ENCODE data around the gene SPATA6.
"Not testable (repeated sequence)": the region's sequence is repeated elsewhere in the genome, so short reads cannot be mapped to it uniquely, and the experiment has no call there.

Gene SPATA6

DNA sequence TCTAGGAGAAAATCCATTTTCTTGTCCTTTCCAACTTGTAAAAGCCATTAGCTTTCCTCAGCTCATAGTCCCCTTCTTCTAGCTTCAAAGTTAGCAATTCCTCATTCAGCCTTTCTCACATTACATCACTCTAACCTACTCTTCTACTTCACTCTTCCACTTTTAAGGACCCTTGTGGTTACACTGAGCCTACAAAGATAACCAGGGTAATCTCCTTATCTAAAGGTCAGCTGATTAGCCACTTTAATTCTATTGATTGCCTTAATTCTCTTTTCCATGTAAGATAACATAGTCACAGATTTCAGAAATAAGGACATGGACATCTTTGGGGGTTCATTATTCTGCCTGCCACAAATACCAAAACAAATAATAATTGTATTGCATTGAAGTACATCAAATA, 8.5 kb upstream of the SPATA6 start:
- TF ChIP-seq, protein P1, sequence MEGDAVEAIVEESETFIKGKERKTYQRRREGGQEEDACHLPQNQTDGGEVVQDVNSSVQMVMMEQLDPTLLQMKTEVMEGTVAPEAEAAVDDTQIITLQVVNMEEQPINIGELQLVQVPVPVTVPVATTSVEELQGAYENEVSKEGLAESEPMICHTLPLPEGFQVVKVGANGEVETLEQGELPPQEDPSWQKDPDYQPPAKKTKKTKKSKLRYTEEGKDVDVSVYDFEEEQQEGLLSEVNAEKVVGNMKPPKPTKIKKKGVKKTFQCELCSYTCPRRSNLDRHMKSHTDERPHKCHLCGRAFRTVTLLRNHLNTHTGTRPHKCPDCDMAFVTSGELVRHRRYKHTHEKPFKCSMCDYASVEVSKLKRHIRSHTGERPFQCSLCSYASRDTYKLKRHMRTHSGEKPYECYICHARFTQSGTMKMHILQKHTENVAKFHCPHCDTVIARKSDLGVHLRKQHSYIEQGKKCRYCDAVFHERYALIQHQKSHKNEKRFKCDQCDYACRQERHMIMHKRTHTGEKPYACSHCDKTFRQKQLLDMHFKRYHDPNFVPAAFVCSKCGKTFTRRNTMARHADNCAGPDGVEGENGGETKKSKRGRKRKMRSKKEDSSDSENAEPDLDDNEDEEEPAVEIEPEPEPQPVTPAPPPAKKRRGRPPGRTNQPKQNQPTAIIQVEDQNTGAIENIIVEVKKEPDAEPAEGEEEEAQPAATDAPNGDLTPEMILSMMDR (IDR thresholded peaks at IDR 0.05; ENCODE audit: extremely low read depth, insufficient read depth, missing control alignments), result no peak

GRCh38 chr1:48480023-48480422, 8.0 kb upstream of the SPATA6 start:
- DNase-seq (ENCODE audit: low spot score); in situ Hi-C loops (cut with MboI; ENCODE audit: low pct_unique_long_range_greater_than_20kb, low sequenced_read_pairs, unreplicated experiment): not testable (repeated sequence)

More for the DNA sequence above, 8.5 kb upstream of the SPATA6 start:
- in situ Hi-C loops (cut with MboI; ENCODE audit: low pct_unique_long_range_greater_than_20kb, low sequenced_read_pairs, unreplicated experiment), result no loop called here
- DNase-seq (ENCODE audit: low spot score), result no peak

DNA sequence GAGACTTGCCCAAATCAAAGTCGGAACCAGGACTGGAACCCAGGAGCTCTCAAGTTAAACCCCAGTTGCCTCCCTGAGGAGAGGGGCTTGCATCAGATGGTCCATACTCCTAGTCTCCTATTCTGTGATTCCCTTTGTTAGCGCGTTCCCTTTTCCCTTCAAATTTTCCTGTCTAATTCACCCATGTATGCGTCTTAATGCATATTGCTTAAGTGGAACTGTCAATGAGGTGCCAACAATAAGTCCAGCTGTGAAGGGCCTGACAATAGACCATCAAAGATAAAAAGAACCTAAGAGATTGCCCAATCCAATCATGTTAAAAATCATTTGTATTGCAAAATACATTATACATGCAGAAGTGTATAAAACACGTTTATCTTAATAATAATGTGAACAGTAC, 634 bp upstream of the SPATA6 start:
- in situ Hi-C loops (cut with MboI; ENCODE audit: low pct_unique_long_range_greater_than_20kb, low sequenced_read_pairs, unreplicated experiment), result no loop called here
- TF ChIP-seq, protein P1 (IDR thresholded peaks at IDR 0.05; ENCODE audit: extremely low read depth, insufficient read depth, missing control alignments), result no peak

DNA sequence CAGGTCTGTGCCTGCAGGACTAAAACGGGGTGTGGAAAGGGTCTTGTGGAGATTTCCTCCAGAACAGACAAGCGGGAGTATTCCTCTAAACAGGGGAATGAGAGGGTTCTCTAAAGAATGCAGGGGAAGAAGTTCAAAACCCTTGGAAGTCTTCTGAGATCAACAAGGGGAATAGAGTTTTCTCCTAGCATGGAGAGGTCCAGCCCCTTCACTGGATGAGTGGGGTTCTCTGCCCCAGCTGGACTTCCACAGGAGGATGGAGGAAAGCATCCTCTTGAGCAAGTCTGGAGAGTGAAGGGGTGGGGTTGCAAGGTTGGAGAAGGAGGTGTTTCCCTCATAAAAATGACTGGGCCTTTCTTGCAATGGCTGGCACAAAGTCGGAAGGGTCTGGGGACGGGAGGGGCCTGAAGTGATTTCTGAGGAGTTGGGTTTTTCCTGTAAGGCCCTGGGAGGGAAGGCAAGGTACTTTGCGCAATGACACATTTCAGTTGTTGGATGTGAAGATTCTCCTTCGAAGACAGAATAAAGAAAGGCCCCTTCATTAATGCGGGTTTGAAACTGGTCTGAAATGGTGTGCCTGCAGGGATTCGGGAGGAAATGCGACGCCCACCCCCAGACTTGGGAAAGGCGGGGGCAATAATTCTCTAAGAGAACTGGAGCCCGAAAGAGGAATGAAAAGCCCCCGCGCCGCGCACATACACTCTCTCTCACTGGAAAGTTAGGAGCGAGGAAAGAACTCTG, 884 bp downstream of the SPATA6 start:
- in situ Hi-C loops (cut with MboI; ENCODE audit: low pct_unique_long_range_greater_than_20kb, low sequenced_read_pairs, unreplicated experiment), result no loop called here
- TF ChIP-seq, protein P1 (IDR thresholded peaks at IDR 0.05; ENCODE audit: extremely low read depth, insufficient read depth, missing control alignments), result no peak
- no peak for DNase-seq (ENCODE audit: low spot score)

More for the DNA sequence above, 634 bp upstream of the SPATA6 start:
- no peak for DNase-seq (ENCODE audit: low spot score)

DNA sequence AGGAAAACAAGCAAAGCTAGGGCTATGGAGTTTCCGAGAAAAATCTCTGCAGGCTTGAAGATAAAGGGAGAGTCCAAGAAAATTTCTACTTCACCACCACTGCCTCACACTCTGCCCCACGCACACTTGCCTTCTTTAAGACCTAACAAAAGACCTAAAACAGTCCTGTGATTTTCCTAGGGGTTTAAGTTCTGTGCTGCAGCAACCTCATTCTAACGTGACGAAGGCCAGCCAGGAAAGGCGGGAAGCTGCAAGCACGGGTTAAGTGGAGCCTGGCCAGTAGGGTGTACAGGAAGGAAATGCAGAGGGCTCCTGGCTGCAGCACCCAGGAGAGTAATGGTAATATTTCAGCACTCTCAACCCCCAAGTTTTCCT, 1.5 kb downstream of the SPATA6 start:
- TF ChIP-seq, protein P1 (IDR thresholded peaks at IDR 0.05; ENCODE audit: extremely low read depth, insufficient read depth, missing control alignments), result no peak
- in situ Hi-C loops (cut with MboI; ENCODE audit: low pct_unique_long_range_greater_than_20kb, low sequenced_read_pairs, unreplicated experiment), result no loop called here
- DNase-seq (ENCODE audit: low spot score), result no peak

DNA sequence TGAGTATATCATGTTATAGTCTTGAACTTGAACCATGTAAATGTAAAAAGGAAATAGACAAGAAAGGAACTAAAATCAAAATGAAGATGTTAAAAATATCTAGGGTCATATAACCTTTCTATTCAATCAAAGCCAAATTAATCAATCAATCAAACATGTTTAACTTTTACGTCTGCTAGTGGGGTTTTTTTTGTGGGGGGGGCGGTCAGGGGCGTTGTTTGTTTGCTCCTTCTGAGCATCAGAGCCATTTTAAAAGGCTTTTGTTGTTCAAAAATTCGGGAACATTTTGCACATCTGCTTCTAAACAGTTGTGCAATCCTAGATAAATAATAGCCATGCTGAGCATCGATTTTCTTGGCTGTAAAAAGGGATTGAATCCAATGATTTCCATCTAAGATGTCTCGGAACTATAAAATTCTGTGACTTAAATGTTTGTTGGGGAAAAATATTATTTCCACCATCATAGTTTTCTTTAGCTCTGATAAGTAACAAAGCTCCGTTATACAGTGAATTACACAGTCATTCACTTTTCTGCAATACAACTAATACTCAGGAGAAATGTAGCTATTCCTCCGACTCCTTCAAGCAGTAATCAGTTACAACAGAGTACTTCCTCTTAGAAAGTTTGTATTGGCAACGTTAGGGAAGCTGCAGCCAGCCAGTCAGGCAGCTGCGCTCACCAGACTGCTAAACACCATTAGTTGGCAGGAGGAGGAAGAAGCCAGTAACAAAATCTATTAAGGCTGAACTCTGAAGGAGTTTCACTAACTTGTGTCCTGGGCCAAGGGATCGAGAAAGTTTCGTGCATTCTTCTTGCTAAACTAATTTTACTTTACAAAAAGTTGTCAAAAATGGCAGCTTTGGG, 2.2 kb downstream of the SPATA6 start:
- in situ Hi-C loops (cut with MboI; ENCODE audit: low pct_unique_long_range_greater_than_20kb, low sequenced_read_pairs, unreplicated experiment), result no loop called here
- no peak for DNase-seq (ENCODE audit: low spot score)
- TF ChIP-seq, protein P1 (IDR thresholded peaks at IDR 0.05; ENCODE audit: extremely low read depth, insufficient read depth, missing control alignments), result no peak

DNA sequence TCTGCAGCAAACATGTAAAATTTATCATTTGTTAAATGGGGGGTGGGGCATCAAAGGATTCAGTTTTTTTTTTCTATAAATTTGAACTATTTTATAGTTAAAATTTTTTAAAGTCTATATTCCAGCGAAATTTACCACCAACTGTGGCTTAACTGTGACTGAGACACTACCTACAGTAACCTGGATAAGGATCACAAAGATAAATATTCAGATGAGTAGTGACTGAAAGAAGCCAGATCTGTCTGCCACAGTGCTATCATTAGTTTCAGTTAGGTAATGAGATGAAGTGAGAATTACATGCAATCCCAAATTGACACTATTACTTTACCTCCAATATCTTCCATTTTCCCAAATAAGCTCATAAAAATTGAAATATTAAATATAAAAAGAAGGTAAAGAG, 5.4 kb downstream of the SPATA6 start:
- in situ Hi-C loops (cut with MboI; ENCODE audit: low pct_unique_long_range_greater_than_20kb, low sequenced_read_pairs, unreplicated experiment), result no loop called here
- TF ChIP-seq, protein P1 (IDR thresholded peaks at IDR 0.05; ENCODE audit: extremely low read depth, insufficient read depth, missing control alignments), result no peak
- no peak for DNase-seq (ENCODE audit: low spot score)
